ENCODE data around the gene F8. TPM values are rescaled to one million over a fixed set of nuclear protein-coding genes. Genes with fewer than 3 reads are reported as not detected.

The F8 gene
- total and polyA plus RNA-seq, 9 of the 15 experiments (the other 6 are each of a cell fraction or from before 2014, with no cell fraction given): 0.41 to 3.8 (median 0.91) TPM

DNA sequence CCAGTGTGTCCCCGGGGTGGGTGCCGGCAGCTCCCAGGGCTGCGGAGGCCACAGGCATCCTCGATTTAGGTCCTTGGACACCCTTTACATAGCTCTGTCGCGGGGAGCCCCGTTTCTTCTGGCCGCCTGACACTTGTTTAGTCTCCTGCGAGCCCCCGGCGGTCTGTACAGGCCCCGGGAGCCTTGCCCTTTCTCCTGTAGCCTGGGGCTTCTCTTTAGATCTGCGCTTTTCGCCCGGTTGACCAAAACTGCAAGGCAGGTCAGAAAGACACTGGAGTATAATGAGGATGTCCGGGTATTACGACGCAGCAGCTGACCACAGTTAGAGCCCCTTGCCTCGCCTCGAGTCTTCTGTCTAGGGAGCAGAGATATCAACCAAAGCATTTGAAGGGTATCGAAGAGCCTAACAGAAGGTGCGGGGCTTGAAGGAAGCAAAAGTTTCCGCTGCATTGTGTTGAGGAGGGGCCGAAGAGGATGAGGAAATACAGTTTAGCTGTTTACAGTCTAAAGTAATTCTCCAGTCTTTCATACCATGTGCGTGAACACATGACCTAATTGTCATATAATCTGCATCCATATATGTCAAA, 49.3 kb upstream of the F8 start (continued):
- TF ChIP-seq, protein P1, sequence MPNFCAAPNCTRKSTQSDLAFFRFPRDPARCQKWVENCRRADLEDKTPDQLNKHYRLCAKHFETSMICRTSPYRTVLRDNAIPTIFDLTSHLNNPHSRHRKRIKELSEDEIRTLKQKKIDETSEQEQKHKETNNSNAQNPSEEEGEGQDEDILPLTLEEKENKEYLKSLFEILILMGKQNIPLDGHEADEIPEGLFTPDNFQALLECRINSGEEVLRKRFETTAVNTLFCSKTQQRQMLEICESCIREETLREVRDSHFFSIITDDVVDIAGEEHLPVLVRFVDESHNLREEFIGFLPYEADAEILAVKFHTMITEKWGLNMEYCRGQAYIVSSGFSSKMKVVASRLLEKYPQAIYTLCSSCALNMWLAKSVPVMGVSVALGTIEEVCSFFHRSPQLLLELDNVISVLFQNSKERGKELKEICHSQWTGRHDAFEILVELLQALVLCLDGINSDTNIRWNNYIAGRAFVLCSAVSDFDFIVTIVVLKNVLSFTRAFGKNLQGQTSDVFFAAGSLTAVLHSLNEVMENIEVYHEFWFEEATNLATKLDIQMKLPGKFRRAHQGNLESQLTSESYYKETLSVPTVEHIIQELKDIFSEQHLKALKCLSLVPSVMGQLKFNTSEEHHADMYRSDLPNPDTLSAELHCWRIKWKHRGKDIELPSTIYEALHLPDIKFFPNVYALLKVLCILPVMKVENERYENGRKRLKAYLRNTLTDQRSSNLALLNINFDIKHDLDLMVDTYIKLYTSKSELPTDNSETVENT (CRISPR knock-in tag; IDR thresholded peaks at IDR 0.05): no peak
- TF ChIP-seq, protein P2, sequence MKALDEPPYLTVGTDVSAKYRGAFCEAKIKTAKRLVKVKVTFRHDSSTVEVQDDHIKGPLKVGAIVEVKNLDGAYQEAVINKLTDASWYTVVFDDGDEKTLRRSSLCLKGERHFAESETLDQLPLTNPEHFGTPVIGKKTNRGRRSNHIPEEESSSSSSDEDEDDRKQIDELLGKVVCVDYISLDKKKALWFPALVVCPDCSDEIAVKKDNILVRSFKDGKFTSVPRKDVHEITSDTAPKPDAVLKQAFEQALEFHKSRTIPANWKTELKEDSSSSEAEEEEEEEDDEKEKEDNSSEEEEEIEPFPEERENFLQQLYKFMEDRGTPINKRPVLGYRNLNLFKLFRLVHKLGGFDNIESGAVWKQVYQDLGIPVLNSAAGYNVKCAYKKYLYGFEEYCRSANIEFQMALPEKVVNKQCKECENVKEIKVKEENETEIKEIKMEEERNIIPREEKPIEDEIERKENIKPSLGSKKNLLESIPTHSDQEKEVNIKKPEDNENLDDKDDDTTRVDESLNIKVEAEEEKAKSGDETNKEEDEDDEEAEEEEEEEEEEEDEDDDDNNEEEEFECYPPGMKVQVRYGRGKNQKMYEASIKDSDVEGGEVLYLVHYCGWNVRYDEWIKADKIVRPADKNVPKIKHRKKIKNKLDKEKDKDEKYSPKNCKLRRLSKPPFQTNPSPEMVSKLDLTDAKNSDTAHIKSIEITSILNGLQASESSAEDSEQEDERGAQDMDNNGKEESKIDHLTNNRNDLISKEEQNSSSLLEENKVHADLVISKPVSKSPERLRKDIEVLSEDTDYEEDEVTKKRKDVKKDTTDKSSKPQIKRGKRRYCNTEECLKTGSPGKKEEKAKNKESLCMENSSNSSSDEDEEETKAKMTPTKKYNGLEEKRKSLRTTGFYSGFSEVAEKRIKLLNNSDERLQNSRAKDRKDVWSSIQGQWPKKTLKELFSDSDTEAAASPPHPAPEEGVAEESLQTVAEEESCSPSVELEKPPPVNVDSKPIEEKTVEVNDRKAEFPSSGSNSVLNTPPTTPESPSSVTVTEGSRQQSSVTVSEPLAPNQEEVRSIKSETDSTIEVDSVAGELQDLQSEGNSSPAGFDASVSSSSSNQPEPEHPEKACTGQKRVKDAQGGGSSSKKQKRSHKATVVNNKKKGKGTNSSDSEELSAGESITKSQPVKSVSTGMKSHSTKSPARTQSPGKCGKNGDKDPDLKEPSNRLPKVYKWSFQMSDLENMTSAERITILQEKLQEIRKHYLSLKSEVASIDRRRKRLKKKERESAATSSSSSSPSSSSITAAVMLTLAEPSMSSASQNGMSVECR (CRISPR knock-in tag; IDR thresholded peaks at IDR 0.05): no peak
- TF ChIP-seq RBFOX2 (IDR thresholded peaks at IDR 0.05; ENCODE audit: low read depth, low read length): peak; percentile 58
- TF ChIP-seq ZNF41 (CRISPR knock-in tag; conservative IDR thresholded peaks at IDR 0.05): no peak
- TF ChIP-seq, protein P3, sequence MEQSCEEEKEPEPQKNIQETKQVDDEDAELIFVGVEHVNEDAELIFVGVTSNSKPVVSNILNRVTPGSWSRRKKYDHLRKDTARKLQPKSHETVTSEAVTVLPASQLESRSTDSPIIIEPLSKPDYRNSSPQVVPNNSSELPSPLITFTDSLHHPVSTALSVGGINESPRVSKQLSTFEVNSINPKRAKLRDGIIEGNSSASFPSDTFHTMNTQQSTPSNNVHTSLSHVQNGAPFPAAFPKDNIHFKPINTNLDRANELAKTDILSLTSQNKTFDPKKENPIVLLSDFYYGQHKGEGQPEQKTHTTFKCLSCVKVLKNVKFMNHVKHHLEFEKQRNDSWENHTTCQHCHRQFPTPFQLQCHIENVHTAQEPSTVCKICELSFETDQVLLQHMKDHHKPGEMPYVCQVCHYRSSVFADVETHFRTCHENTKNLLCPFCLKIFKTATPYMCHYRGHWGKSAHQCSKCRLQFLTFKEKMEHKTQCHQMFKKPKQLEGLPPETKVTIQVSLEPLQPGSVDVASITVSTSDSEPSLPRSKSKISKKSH (CRISPR knock-in tag; IDR thresholded peaks at IDR 0.05): no peak
- TF ChIP-seq ZNF239 (CRISPR knock-in tag; IDR thresholded peaks at IDR 0.05): no peak
- TF ChIP-seq SIN3A (IDR thresholded peaks at IDR 0.05; ENCODE audit: borderline replicate concordance in 2 of 2, control insufficient read depth in 1 of 2, low read depth in 2 of 2, low read length in 2 of 2): 0 out of 4 replicates have a peak, but pooled peaks of 1 of the 2 experiments have one; percentile 4
- no peak for TF ChIP-seq ATF1 (CRISPR knock-in tag; IDR thresholded peaks at IDR 0.05)
- TF ChIP-seq ATF1 (tag; IDR thresholded peaks at IDR 0.05): 0 out of 2 replicates have a peak, but pooled peaks have one; percentile 15
- TF ChIP-seq JUN (IDR thresholded peaks at IDR 0.05; ENCODE audit: borderline replicate concordance, low read depth, low read length): no peak
- no peak for TF ChIP-seq JUN (CRISPR knock-in tag; IDR thresholded peaks at IDR 0.05; ENCODE audit: borderline replicate concordance)
- TF ChIP-seq FOXK2 (conservative IDR thresholded peaks at IDR 0.05 in 1 of 2, IDR thresholded peaks at IDR 0.05 in 1 of 2; ENCODE audit: low read depth in 2 of 2): no peak
- no peak for TF ChIP-seq ARHGAP35 (IDR thresholded peaks at IDR 0.05; ENCODE audit: partially characterized antibody)
- TF ChIP-seq, protein P4, sequence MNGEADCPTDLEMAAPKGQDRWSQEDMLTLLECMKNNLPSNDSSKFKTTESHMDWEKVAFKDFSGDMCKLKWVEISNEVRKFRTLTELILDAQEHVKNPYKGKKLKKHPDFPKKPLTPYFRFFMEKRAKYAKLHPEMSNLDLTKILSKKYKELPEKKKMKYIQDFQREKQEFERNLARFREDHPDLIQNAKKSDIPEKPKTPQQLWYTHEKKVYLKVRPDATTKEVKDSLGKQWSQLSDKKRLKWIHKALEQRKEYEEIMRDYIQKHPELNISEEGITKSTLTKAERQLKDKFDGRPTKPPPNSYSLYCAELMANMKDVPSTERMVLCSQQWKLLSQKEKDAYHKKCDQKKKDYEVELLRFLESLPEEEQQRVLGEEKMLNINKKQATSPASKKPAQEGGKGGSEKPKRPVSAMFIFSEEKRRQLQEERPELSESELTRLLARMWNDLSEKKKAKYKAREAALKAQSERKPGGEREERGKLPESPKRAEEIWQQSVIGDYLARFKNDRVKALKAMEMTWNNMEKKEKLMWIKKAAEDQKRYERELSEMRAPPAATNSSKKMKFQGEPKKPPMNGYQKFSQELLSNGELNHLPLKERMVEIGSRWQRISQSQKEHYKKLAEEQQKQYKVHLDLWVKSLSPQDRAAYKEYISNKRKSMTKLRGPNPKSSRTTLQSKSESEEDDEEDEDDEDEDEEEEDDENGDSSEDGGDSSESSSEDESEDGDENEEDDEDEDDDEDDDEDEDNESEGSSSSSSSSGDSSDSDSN (IDR thresholded peaks at IDR 0.05; ENCODE audit: borderline replicate concordance in 1 of 2, low read depth in 2 of 2, low read length in 2 of 2): no peak
- TF ChIP-seq ZNF436 (CRISPR knock-in tag; IDR thresholded peaks at IDR 0.05): no peak
- no peak for TF ChIP-seq GTF2E2 (tag; IDR thresholded peaks at IDR 0.05)
- TF ChIP-seq BRD4 (IDR thresholded peaks at IDR 0.05): no peak
- TF ChIP-seq ZNF707 (CRISPR knock-in tag; conservative IDR thresholded peaks at IDR 0.05): no peak

All from K562 (cell line).